BE2C (cell line): ENCODE measurements around the gene CTTN.
"Not testable (repeated sequence)": the region's sequence is repeated elsewhere in the genome, so short reads cannot be mapped to it uniquely, and the experiment has no call there.

ENCODE experiments used
- DNase-seq: peaks from one replicate; pipeline ENCODE4 v3.0.0-alpha.2; 2020
- H3K27me3 ChIP-seq: fragments of 250-450 bp; sonication (Bioruptor Pico); 2 replicates; pipeline ENCODE4 v1.5.1; 2020; ENCODE audit warnings: mild to moderate bottlenecking
- H3K36me3 ChIP-seq: fragments of 250-450 bp; sonication (Bioruptor Pico); 2 replicates; pipeline ENCODE4 v1.5.1; 2020; ENCODE audit warnings: mild to moderate bottlenecking
- H3K4me1 ChIP-seq: fragments of 250-450 bp; sonication (Bioruptor Pico); 2 replicates; pipeline ENCODE4 v1.5.1; 2020
- H3K4me3 ChIP-seq: 2 replicates; pipeline ENCODE4 v1.5.1; 2011; ENCODE audit warnings: low read depth, low read length
- H3K9me3 ChIP-seq: fragments of 250-450 bp; sonication (Bioruptor Pico); 2 replicates; pipeline ENCODE4 v1.5.1; 2020
- CTCF ChIP-seq: IDR thresholded peaks from 2 replicates; pipeline ENCODE4 v1.5.1; 2012; ENCODE audit warnings: mild to moderate bottlenecking, low read depth, low read length

CTTN gene

GRCh38 chr11:70383664-70384565 is 14.4 kb upstream of the CTTN start:
- H3K4me3 ChIP-seq, result no peak overlapping the region
- no peaks in the 10 kb centered on the region for H3K9me3 ChIP-seq
- no peaks in the 10 kb centered on the region for H3K27me3 ChIP-seq
- H3K36me3 ChIP-seq, result peaks cover 20% of the 10 kb centered on the region
- no peak for DNase-seq
- no peak for TF ChIP-seq CTCF
- H3K4me1 ChIP-seq, result no peaks in the 10 kb centered on the region

GRCh38 chr11:70384566-70385152 is 13.7 kb upstream of the CTTN start:
- Histone ChIP-seq H3K4me3 (no peak overlapping the region), H3K36me3 (peaks cover 18% of the 10 kb centered on the region), H3K4me1 (no peaks in the 10 kb centered on the region), H3K27me3 (no peaks in the 10 kb centered on the region), H3K9me3 (no peaks in the 10 kb centered on the region)
- no peak for TF ChIP-seq CTCF
- DNase-seq, result no peak

- Histone ChIP-seq H3K4me3 (no peak overlapping the region), H3K4me1 (no peaks in the 10 kb centered on the region), H3K36me3 (peaks cover 18% of the 10 kb centered on the region), H3K27me3 (no peaks in the 10 kb centered on the region), H3K9me3 (no peaks in the 10 kb centered on the region)
- no peak for DNase-seq
- TF ChIP-seq CTCF, result no peak
These were observed 10.8 kb upstream of the CTTN start for GRCh38 chr11:70387564-70387963.

GRCh38 chr11:70389201-70389600 is 9.1 kb upstream of the CTTN start:
- no peak for TF ChIP-seq CTCF
- H3K4me3 ChIP-seq, result no peak overlapping the region
- H3K9me3 ChIP-seq, result no peaks in the 10 kb centered on the region
- peaks cover 20% of the 10 kb centered on the region for H3K36me3 ChIP-seq
- no peaks in the 10 kb centered on the region for H3K27me3 ChIP-seq
- no peak for DNase-seq
- no peaks in the 10 kb centered on the region for H3K4me1 ChIP-seq

GRCh38 chr11:70390882-70391281 is 7.4 kb upstream of the CTTN start:
- peaks cover 30% of the 10 kb centered on the region for H3K36me3 ChIP-seq
- not testable (repeated sequence) for H3K4me1 ChIP-seq, H3K9me3 ChIP-seq, H3K4me3 ChIP-seq, H3K27me3 ChIP-seq, DNase-seq

- no peaks in the 10 kb centered on the region for H3K27me3 ChIP-seq
- peaks cover 30% of the 10 kb centered on the region for H3K36me3 ChIP-seq
- no peaks in the 10 kb centered on the region for H3K4me1 ChIP-seq
- no peak for DNase-seq
- H3K9me3 ChIP-seq, result no peaks in the 10 kb centered on the region
- no peak for TF ChIP-seq CTCF
- no peak overlapping the region for H3K4me3 ChIP-seq
These were observed 3.9 kb upstream of the CTTN start for GRCh38 chr11:70394211-70394950.
